ENCODE data around the gene UNC93B1.

DNA sequence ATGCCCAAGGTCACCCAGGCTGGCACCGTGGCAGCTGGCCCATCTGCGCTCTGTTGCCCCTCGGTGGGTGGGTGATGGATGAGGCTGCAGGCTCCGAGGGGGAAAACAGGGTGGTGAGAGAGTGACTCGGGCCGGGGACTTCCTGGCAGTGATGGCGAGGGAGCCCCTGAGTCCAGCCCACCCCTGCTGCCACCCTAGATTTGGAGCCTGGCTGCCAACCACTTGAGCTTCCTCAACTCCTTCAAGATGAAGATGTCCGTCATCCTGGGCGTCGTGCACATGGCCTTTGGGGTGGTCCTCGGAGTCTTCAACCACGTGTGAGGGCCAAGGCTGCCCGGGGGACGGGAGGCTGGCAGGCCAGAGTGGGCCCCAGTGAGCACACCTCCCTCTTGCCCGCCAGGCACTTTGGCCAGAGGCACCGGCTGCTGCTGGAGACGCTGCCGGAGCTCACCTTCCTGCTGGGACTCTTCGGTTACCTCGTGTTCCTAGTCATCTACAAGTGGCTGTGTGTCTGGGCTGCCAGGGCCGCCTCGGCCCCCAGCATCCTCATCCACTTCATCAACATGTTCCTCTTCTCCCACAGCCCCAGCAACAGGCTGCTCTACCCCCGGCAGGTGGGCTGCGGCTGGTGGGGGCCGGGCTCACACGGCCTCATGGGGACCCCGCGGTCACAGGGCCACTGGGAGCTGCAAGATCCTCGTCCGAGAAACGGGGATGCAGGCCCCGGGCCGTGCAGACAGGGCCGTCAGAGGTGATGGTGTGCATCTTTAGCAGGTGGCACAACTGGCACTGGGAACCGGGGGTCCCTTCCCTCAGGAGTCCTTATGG is 45.0 kb upstream of the UNC93B1 start:
- TF ChIP-seq CTCF (conservative IDR thresholded peaks at IDR 0.05; ENCODE audit: low read length), result no peak
- no peak for TF ChIP-seq EZH2phosphoT487 (IDR thresholded peaks at IDR 0.05; ENCODE audit: borderline replicate concordance)

All from Loucy (cell line).